HCT116 (cell line): ENCODE results near the gene JPH3. TPM values are rescaled to one million over a fixed set of nuclear protein-coding genes. Genes with fewer than 3 reads are reported as not detected.

ENCODE experiments used
- ATAC-seq: fragments of 200-7000 bp; cut with Tn5 transposase; 2 replicates; pipeline ENCODE4 v1.9.1; 2020; ENCODE audit warnings: mild to moderate bottlenecking, moderate library complexity
- BruUV-seq: library from RNA; stranded (reverse); fragments of 400-500 nt; replicated peaks from 2 replicates; lab custom pipeline; 2021; lab: Mats Ljungman, UMichigan
- CTCF ChIA-PET: fragments of 300-600 bp; sonication (Branson Sonifier 250); formaldehyde crosslinking; loops from one replicate; lab custom pipeline; 2021; ENCODE audit warnings: antibody characterized with exemption; lab: Charles Lee
- POLR2A ChIA-PET: fragments of 300-600, 350-600 bp; sonication (Branson Sonifier 250); formaldehyde crosslinking; loops from one replicate; lab custom pipeline; 2021; ENCODE audit warnings: antibody characterized with exemption; lab: Charles Lee
- RAD21 ChIA-PET, 2 experiments: fragments of 300-600 bp; sonication (Branson Sonifier 250); formaldehyde crosslinking; loops; one replicate each; lab custom pipeline; 2023; ENCODE audit warnings: low total read pairs in 2 of 2; ENCODE audit not compliant: uncharacterized antibody in 2 of 2, unreplicated experiment in 2 of 2, low non-redundant PET in 1 of 2; lab: Charles Lee
- DNase-seq: peaks from one replicate; pipeline ENCODE4 v3.0.0-alpha.2; 2010; ENCODE audit warnings: low read depth, low spot score
- H2AFZ ChIP-seq: fragments of 200-600 bp; shearing (Covaris generic), sonication (generic); 2 replicates; pipeline ENCODE4 v1.6.1; 2017; ENCODE audit warnings: low read depth, mixed run types, mixed read lengths, antibody characterized with exemption, low read length; ENCODE audit not compliant: poor library complexity, severe bottlenecking
- H3K27ac ChIP-seq: 2 replicates; pipeline ENCODE4 v1.5.1; 2012; ENCODE audit warnings: low read depth, low read length
- H3K27me3 ChIP-seq: fragments of 200-600 bp; sonication (generic); 2 replicates; pipeline ENCODE4 v1.6.1; 2016; ENCODE audit warnings: mixed run types, low read length, mixed read lengths; ENCODE audit not compliant: insufficient read depth
- H3K36me3 ChIP-seq, 2 experiments: fragments of 200-500 bp in 1 of 2; fragments of 200-600 bp in 1 of 2; sonication (Bioruptor generic) in 1 of 2; sonication (generic) in 1 of 2; 2 replicates each; pipeline versions ENCODE4 v1.5.1 to v1.6.1; 2014 to 2016; ENCODE audit warnings: low read length in 2 of 2, inconsistent platforms in 1 of 2, mixed read lengths in 1 of 2, mixed run types in 1 of 2; ENCODE audit not compliant: insufficient read depth in 2 of 2, control insufficient read depth in 1 of 2
- H3K4me1 ChIP-seq, 2 experiments: fragments of 200-600 bp in 1 of 2; sonication (generic) in 1 of 2; 2 replicates each; pipeline versions ENCODE4 v1.5.1 to v1.6.1; 2012 to 2017; ENCODE audit warnings: low read length in 2 of 2, inconsistent platforms in 1 of 2, mild to moderate bottlenecking in 1 of 2, mixed read lengths in 1 of 2, mixed run types in 1 of 2, moderate library complexity in 1 of 2; ENCODE audit not compliant: insufficient read depth in 2 of 2, control insufficient read depth in 1 of 2
- H3K4me2 ChIP-seq: fragments of 200-600 bp; sonication (generic); 2 replicates; pipeline ENCODE4 v1.6.1; 2017; ENCODE audit warnings: mixed run types, low read length, mixed read lengths
- H3K4me3 ChIP-seq, 2 experiments: fragments of 200-600 bp in 1 of 2; sonication (generic) in 1 of 2; replicated peaks in 1 of 2; 2 replicates each; pipeline ENCODE4 v1.5.1; 2011 to 2016; ENCODE audit warnings: low read length in 2 of 2, control low read depth in 1 of 2, low read depth in 1 of 2, mild to moderate bottlenecking in 1 of 2, mixed read lengths in 1 of 2, mixed run types in 1 of 2
- H3K79me2 ChIP-seq: fragments of 200-600 bp; sonication (generic); 2 replicates; pipeline ENCODE4 v1.6.1; 2017; ENCODE audit warnings: mild to moderate bottlenecking, mixed run types, low read length, moderate library complexity, mixed read lengths; ENCODE audit not compliant: insufficient read depth
- H3K9ac ChIP-seq: fragments of 200-600 bp; sonication (generic); 2 replicates; pipeline ENCODE4 v1.6.1; 2016; ENCODE audit warnings: low read length, mixed read lengths
- H3K9me2 ChIP-seq: fragments of 200-600 bp; sonication (generic), shearing (Covaris generic); 2 replicates; pipeline ENCODE4 v1.6.1; 2017; ENCODE audit warnings: mixed run types, mild to moderate bottlenecking, moderate library complexity; ENCODE audit not compliant: insufficient read depth
- H3K9me3 ChIP-seq, 2 experiments: fragments of 200-500 bp in 1 of 2; fragments of 200-600 bp in 1 of 2; sonication (Bioruptor generic) in 1 of 2; sonication (generic) in 1 of 2; 2 replicates each; pipeline ENCODE4 v1.6.1; 2014 to 2017; ENCODE audit warnings: low read length in 2 of 2, mixed read lengths in 2 of 2, inconsistent platforms in 1 of 2, low read depth in 1 of 2, mild to moderate bottlenecking in 1 of 2, mixed run types in 1 of 2, moderate library complexity in 1 of 2; ENCODE audit not compliant: control insufficient read depth in 1 of 2, insufficient read depth in 1 of 2
- H4K20me1 ChIP-seq: fragments of 200-600 bp; sonication (generic), shearing (Covaris generic); 2 replicates; pipeline ENCODE4 v1.6.1; 2017; ENCODE audit warnings: mixed run types, mild to moderate bottlenecking, moderate library complexity; ENCODE audit not compliant: insufficient read depth
- ATF3 ChIP-seq: IDR thresholded peaks from 2 replicates; pipeline ENCODE4 v1.6.1; 2012
- CEBPB ChIP-seq: IDR thresholded peaks from 2 replicates; pipeline ENCODE4 v1.6.1; 2012; ENCODE audit warnings: low read depth
- CTCF ChIP-seq, 3 experiments: fragments of 200-600 bp in 1 of 3; sonication (generic) in 1 of 3; IDR thresholded peaks in 2 of 3; conservative IDR thresholded peaks in 1 of 3; 2 replicates each; pipeline ENCODE4 v1.5.1; 2012 to 2017; ENCODE audit warnings: low read depth in 2 of 3, low read length in 2 of 3, antibody characterized with exemption in 1 of 3, borderline replicate concordance in 1 of 3, control low read depth in 1 of 3, mild to moderate bottlenecking in 1 of 3, mixed read lengths in 1 of 3, mixed run types in 1 of 3, moderate library complexity in 1 of 3; ENCODE audit not compliant: insufficient read depth in 1 of 3
- EZH2 ChIP-seq: fragments of 200-600 bp; sonication (generic); IDR thresholded peaks from 2 replicates; pipeline ENCODE4 v1.6.1; 2017; ENCODE audit warnings: antibody characterized with exemption, mixed run types
- MAX ChIP-seq: IDR thresholded peaks from 2 replicates; pipeline ENCODE4 v1.6.1; 2012
- POLR2A ChIP-seq: IDR thresholded peaks from 2 replicates; pipeline ENCODE4 v1.7.0; 2011; ENCODE audit warnings: borderline replicate concordance; ENCODE audit not compliant: insufficient read depth, insufficient read length; ENCODE audit errors: extremely low read depth
- SIN3A ChIP-seq: IDR thresholded peaks from 2 replicates; pipeline ENCODE4 v1.6.1; 2012; ENCODE audit warnings: low read depth
- SP1 ChIP-seq: IDR thresholded peaks from 2 replicates; pipeline ENCODE4 v1.6.1; 2012; ENCODE audit warnings: low read depth
- SRF ChIP-seq: IDR thresholded peaks from 2 replicates; pipeline ENCODE4 v1.6.1; 2012; ENCODE audit warnings: low read depth
- ZFX ChIP-seq: fragments of 450-650 bp; IDR thresholded peaks from 2 replicates; pipeline ENCODE4 v1.6.1; 2017
- intact Hi-C: fragments of 100-400 bp; cut with micrococcal nuclease; formaldehyde crosslinking; loops from 2 replicates; pipeline ENCODE4 v1.10.0; 2022
- total RNA-seq: library from RNA; stranded (reverse); gene quantifications from one replicate; pipeline ENCODE4 v1.2.1, GENCODE V29; 2021; ENCODE audit not compliant: unreplicated experiment

Gene JPH3
- total RNA-seq, 1 experiment from 2014 or later = 0.10 TPM

GRCh38 chr16:87595712-87596111, 6.6 kb upstream of the JPH3 start:
- H3K79me2 ChIP-seq = no peaks in the 10 kb centered on the region
- POLR2A ChIA-PET = no interaction called here
- DNase-seq (no peak), ATAC-seq (no peak)
- CTCF ChIA-PET = no interaction called here
- H3K4me1 ChIP-seq = no peaks in the 10 kb centered on the region
- H3K27me3 ChIP-seq = peaks cover 67% of the 10 kb centered on the region
- no peaks in the 10 kb centered on the region for H3K9me2 ChIP-seq
- no TSS peak for BruUV-seq
- no peaks in the 10 kb centered on the region for H4K20me1 ChIP-seq
- no peak overlapping the region for H3K9ac ChIP-seq
- no peaks in the 10 kb centered on the region for H3K9me3 ChIP-seq
- RAD21 ChIA-PET = no interaction called here
- H3K4me2 ChIP-seq = no peak overlapping the region
- intact Hi-C loops = no loop called here
- H2AFZ ChIP-seq = no peak overlapping the region
- no peak overlapping the region for H3K4me3 ChIP-seq
- H3K27ac ChIP-seq = no peak overlapping the region
- TF ChIP-seq EZH2 (no peak), CTCF (IDR thresholded peaks at IDR 0.05 in 2 of 3, conservative IDR thresholded peaks at IDR 0.05 in 1 of 3; ENCODE audit: borderline replicate concordance in 1 of 3, insufficient read depth in 1 of 3, low read depth in 2 of 3, low read length in 2 of 3) (no peak), ATF3 (no peak), MAX (no peak), SRF (no peak), ZFX (no peak), POLR2A (no peak), CEBPB (no peak), SIN3A (no peak), SP1 (no peak)
- H3K36me3 ChIP-seq = no peaks in the 10 kb centered on the region
